Measurements from ENCODE around the gene SLC28A3.
A peak's percentile ranks its signal among the peaks of the same experiment; 100 is the strongest.

SLC28A3 gene

GRCh38 chr9:84293001-84293798, 47.4 kb downstream of the SLC28A3 start:
- H3K4me3 ChIP-seq (ENCODE audit: low read depth, low read length) = no peak overlapping the region
- DNase-seq (ENCODE audit: low read depth) = no peak
- TF ChIP-seq, protein P1, sequence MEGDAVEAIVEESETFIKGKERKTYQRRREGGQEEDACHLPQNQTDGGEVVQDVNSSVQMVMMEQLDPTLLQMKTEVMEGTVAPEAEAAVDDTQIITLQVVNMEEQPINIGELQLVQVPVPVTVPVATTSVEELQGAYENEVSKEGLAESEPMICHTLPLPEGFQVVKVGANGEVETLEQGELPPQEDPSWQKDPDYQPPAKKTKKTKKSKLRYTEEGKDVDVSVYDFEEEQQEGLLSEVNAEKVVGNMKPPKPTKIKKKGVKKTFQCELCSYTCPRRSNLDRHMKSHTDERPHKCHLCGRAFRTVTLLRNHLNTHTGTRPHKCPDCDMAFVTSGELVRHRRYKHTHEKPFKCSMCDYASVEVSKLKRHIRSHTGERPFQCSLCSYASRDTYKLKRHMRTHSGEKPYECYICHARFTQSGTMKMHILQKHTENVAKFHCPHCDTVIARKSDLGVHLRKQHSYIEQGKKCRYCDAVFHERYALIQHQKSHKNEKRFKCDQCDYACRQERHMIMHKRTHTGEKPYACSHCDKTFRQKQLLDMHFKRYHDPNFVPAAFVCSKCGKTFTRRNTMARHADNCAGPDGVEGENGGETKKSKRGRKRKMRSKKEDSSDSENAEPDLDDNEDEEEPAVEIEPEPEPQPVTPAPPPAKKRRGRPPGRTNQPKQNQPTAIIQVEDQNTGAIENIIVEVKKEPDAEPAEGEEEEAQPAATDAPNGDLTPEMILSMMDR (conservative IDR thresholded peaks at IDR 0.05; ENCODE audit: low read depth, low read length) = no peak

GRCh38 chr9:84285381-84285780, 55.2 kb downstream of the SLC28A3 start:
- TF ChIP-seq, protein P1 (conservative IDR thresholded peaks at IDR 0.05; ENCODE audit: low read depth, low read length) = no peak
- no peak for DNase-seq (ENCODE audit: low read depth)
- H3K4me3 ChIP-seq (ENCODE audit: low read depth, low read length) = no peak overlapping the region

GRCh38 chr9:84283946-84284345, 56.6 kb downstream of the SLC28A3 start:
- TF ChIP-seq, protein P1 (conservative IDR thresholded peaks at IDR 0.05; ENCODE audit: low read depth, low read length) = no peak
- DNase-seq (ENCODE audit: low read depth) = no peak

DNA sequence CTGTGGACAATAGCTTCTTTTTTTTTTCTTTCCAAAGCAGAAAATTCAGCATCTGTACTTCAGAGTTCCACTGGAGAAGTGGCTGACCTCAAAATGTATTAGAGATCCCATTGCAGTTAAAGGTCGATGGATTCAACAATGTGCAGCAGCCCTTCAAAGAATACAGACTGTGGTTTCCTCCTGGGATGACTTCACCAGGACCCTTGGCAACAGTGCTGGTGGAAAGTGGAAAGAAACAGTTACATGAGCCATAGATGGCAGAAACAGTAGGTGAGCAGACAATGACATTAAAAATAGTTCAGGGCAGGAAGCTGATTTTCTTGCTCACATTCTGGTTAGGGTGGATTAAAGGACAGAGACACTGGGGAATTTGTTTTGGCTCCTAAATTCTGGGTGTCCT, 62.4 kb downstream of the SLC28A3 start:
- TF ChIP-seq, protein P1 (conservative IDR thresholded peaks at IDR 0.05; ENCODE audit: low read depth, low read length) = no peak
- peak; percentile 40 for DNase-seq (ENCODE audit: low read depth)

More at GRCh38 chr9:84283946-84284345, 56.6 kb downstream of the SLC28A3 start:
- H3K4me3 ChIP-seq (ENCODE audit: low read depth, low read length) = no peak overlapping the region

GRCh38 chr9:84277646-84278045, 62.9 kb downstream of the SLC28A3 start:
- no peak for DNase-seq (ENCODE audit: low read depth)
- TF ChIP-seq, protein P1 (conservative IDR thresholded peaks at IDR 0.05; ENCODE audit: low read depth, low read length) = no peak
- no peak overlapping the region for H3K4me3 ChIP-seq (ENCODE audit: low read depth, low read length)

More for the DNA sequence above, 62.4 kb downstream of the SLC28A3 start:
- no peak overlapping the region for H3K4me3 ChIP-seq (ENCODE audit: low read depth, low read length)

DNA sequence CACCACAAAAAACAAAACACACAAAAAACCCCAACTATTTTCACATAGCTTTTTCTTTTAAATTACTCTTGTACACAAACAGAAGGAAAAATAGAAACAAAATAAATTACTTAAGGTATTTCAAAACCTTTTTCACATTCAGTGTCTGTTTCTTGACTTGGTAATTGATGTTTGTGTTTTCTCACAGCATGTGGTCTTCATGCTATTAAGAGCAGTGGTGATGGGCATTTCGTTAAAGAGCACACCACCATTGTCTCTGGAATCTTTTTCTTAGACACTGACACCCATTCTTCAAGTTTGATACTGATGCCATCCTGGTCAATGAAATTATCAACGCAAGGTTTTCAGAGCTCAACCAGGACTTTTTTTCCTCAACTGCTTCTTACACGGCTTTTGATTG, 63.8 kb downstream of the SLC28A3 start:
- TF ChIP-seq, protein P1 (conservative IDR thresholded peaks at IDR 0.05; ENCODE audit: low read depth, low read length) = no peak
- H3K4me3 ChIP-seq (ENCODE audit: low read depth, low read length) = no peak overlapping the region
- no peak for DNase-seq (ENCODE audit: low read depth)

Data from choroid plexus epithelial cell (primary cell).